Activated CD4-positive, alpha-beta T cell treated with anti-CD3 and anti-CD28 coated beads for 48 hours (primary cell): ENCODE results near the gene PRDX6.
"Not testable (repeated sequence)": the region's sequence is repeated elsewhere in the genome, so short reads cannot be mapped to it uniquely, and the experiment has no call there.

Experiments
- DNase-seq: peaks from one replicate; pipeline ENCODE4 v3.0.0-alpha.2; 2020

Gene PRDX6

GRCh38 chr1:173470608-173471007 lies 6.5 kb upstream of the PRDX6 start:
- DNase-seq: no peak

DNA sequence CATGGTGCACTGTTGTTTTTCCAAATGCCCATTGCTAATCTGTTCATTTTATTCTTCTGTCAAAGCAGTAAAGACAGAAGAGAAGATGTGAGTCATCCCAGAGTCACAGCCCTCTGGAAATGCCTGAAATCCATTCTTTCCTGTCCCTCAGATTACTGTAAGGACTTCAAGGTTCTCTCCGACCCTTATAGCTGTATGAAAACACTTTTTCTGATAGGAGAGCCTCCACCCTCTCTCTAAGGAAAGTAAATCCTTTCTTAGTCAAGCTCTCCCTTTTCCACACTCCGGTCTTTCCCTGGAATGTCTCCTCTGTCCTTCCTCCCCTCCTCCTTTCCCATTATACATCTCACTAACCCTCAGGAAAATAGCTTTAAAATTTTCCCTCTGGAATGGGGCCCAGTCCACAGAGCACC lies 3.5 kb upstream of the PRDX6 start:
- DNase-seq: no peak

DNA sequence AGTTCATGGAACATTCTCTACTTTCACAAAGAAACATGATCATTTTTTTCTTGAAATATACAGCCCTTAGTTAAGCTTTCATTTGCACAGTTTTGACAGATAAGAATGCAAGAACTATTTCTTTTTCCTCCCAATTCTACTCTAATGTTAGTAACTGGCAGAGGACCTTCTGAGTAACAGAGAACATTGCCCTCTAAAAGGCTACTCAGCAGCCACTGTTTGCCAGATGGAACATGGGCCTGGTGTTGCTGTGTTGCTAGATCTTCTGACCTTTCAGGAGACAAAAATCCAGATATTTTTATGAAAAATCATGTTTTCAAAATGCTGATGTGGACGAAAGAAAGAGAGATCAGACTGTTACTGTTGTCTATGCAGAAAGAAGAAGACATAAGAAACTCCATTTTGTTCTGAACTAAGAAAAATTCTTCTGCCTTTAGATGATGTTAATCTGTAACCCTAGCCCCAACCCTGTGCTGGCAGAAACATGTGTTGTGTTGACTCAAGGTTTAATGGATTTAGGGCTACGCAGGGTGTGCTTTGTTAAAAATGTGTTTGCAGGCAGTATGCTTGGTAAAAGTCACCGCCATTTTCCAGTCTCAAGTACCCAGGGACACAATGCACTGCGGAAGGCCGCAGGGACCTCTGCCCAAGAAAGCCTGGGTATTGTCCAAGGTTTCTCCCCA lies 2.9 kb upstream of the PRDX6 start:
- no peak for DNase-seq

DNA sequence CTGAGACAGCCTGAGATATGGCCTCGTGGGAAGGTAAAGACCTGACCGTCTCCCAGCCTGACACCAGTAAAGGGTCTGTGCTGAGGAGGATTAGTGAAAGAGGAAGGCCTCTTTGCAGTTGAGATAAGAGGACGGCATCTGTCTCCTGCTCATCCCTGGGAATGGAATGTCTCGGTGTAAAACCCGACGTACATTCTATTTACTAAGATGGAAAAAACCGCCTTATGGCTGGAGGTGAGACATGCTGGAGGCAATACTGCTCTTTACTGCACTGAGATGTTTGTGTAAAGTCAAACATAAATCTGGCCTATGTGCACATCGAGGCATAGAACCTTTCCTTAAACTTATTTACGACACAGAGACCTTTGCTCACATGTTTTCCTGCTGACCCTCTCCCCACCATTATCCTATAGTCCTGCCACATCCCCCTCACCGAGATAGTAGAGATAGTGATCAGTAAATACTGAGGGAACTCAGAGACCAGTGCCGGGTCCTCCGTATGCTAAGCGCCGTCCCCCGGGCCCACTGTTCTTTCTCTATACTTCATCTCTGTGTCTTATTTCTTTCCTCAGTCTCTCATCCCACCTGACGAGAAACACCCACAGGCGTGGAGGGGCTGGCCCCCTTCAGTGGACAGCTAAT lies 2.2 kb upstream of the PRDX6 start:
- DNase-seq: not testable (repeated sequence)

DNA sequence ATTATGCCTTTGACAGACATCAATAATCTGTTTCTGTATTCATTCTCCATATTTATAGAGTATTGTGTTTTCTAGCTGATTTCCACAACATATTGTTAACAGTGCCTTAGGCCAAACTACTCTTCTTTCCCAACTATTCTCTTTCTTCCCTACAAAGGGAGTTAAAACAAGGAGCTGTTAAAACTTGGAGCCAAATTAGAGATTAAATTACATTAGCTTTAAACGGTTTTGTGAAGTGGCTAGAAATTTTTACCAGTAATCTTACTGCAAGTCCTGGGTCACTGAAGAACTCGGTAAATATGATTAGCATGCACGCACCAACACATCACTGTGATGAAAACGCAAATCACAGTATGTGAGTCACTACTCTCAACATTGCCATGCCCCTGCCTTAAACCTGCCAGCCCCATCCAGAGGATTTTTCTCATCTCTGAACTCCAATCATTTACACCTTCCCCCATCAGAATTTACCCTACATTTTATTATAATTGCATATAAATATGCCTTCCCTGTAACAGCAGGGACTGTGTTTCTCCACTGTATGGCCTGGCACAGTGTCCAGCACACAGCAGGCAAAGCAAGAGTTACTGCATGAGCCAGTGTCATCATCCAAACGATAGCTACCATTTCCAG lies 1.5 kb upstream of the PRDX6 start:
- peak; percentile 42 for DNase-seq

- no peak for DNase-seq
Observed at GRCh38 chr1:173476197-173476664, 904 bp upstream of the PRDX6 start.

DNA sequence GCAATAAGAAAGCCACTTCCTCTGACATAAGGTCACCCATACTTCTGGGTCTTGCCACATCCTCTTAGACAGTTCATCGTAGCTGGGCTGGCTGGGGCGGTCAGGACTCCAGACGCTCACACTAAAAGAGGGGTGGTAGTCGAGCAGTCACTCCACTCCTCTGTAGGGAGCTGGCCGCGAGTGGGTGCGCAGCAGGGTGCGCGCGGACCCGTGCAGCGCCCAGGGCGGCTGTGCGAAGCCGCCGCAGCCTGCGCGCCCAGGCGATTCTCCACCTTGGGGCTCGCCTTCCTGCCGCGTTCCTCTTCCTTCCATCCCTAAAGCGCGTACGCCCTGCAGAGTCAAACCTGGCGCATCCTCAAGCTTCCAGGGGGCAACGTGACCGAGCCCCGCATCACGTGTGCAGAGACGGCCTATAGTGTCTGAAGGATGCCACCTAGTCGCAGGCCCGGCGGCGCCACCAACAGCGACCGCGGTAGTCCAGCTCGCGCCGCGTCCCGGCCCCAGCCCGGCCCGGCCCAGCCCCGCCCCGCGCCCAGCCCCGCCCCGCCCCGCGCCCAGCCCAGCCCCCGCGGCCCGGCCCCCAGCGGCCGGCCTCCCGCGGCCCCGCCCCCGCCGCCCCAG lies 360 bp upstream of the PRDX6 start:
- DNase-seq: peak; percentile 85

DNA sequence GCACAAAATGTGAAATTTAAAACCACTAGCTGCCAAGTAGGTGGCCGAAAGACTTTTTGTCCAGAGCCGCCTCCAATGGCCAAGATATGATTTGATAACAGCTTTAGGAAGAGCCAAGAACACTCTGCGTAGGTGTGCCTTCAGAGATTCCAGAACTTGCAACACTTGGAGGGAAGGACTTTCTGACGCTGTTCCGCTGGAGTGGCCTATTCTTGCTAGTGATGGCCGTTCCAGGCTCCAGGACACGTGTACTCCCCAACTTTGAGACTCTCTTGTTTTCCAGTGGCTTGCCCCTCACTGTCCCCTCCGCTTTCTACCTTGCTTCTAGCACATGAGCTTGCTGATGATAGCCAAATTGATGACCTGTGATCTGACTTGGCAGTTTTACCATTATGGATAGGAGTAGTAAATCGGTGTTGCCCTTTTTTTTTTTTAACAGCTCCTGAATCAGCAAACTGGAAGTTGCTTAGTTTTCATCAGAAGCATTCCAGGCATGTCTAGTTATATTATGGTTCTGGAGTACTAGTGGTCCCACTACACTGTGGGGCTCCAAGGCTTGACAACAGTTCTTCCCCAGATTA lies 1.0 kb downstream of the PRDX6 start:
- DNase-seq: no peak

GRCh38 chr1:173479649-173480048 lies 2.5 kb downstream of the PRDX6 start:
- no peak for DNase-seq

- no peak for DNase-seq
Observed at GRCh38 chr1:173481195-173481772, 4.1 kb downstream of the PRDX6 start.

GRCh38 chr1:173482683-173483082 lies 5.5 kb downstream of the PRDX6 start:
- no peak for DNase-seq

GRCh38 chr1:173484276-173484675 lies 7.1 kb downstream of the PRDX6 start:
- no peak for DNase-seq

- no peak for DNase-seq
Observed at GRCh38 chr1:173485401-173485800, 8.3 kb downstream of the PRDX6 start.

DNA sequence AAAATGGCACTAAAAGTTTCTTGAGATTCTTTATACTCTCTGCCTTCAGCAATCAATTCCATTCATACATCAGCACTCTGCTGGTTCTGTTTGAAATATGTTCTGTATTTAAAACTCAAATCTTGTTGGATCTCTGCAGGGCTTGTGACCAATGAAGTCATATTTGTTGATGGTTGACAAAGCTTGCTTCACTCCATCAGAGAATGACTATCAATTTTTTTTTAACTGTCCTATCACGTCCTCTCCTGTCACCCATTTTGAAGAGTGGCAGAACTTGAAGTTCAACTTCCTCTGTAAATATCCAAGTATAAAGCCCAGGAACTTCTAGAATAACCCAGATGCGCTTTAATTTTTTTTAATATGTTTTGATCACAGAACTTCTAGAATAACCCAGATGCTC lies 10.9 kb downstream of the PRDX6 start:
- no peak for DNase-seq

GRCh38 chr1:173489149-173489600 lies 12.0 kb downstream of the PRDX6 start:
- no peak for DNase-seq

GRCh38 chr1:173489929-173490328 lies 12.8 kb downstream of the PRDX6 start:
- no peak for DNase-seq

GRCh38 chr1:173491508-173491907 lies 14.4 kb downstream of the PRDX6 start:
- DNase-seq: no peak

- not testable (repeated sequence) for DNase-seq
Observed at GRCh38 chr1:173493125-173493524, 16.0 kb downstream of the PRDX6 start.

DNA sequence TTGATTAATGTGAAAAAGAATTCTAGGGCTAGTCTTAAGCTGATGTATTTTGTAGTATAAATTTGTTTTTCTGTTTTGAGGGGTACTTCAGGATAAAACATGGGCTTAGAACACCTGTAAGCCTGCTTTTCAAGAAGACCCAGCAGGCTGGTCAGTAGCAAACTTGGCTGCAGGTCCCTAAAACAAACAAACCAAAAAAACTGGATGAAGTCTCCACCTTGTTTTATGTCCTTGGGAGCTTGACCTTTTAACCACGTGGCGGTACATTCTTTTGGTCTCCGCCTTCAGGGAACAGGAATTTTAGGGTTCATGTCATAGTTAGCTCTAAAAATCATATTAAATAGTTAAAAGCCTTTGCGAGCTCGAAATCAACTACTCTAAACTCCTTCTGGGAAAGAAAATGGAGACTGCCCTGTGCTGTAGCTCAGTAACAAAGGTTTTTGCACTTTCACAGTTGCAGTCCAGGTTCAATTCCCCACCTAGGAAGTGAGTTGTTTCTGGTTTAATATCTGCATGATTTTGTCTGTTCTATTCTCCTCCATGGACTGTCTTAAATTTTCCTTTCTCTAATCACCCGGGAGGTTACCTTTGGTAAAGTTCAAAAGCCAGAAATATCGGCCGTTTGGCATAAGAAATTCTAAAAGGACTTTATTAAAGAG lies 18.6 kb downstream of the PRDX6 start:
- DNase-seq: no peak

- no peak for DNase-seq
Observed at GRCh38 chr1:173496757-173497320, 19.7 kb downstream of the PRDX6 start.

GRCh38 chr1:173499729-173500128 lies 22.6 kb downstream of the PRDX6 start:
- no peak for DNase-seq

DNA sequence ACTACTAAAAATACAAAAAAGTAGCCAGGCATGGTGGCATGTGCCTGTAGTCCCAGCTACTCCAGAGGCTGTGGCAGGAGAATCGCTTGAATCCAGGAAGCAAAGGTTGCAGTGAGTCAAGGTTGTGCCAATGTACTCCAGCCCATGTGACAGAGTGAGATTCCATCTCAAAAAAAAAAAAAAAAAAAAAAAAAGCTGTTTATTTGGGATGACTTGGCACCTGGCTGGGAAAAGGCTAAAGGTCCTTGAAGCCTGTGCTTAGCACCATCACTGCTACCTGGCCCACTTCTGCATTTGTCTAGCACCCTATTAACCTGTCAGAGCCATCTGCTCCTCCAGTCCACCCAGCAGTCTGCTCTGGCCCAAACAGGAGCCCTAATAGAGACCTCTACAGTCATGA lies 25.0 kb downstream of the PRDX6 start:
- no peak for DNase-seq
